GM21526 (cell line): ENCODE data around the gene KRT39.
"Not testable (repeated sequence)": the region's sequence is repeated elsewhere in the genome, so short reads cannot be mapped to it uniquely, and the experiment has no call there.

Source experiments
- ATAC-seq: cut with Tn5 transposase; IDR thresholded peaks from one replicate; pipeline ENCODE4 v1.9.1; 2021; ENCODE audit warnings: moderate library complexity; ENCODE audit not compliant: unreplicated experiment, low FRiP score

Gene KRT39

GRCh38 chr17:40944531-40944930 lies 22.2 kb downstream of the KRT39 start:
- ATAC-seq: no peak

GRCh38 chr17:40942553-40942952 lies 24.2 kb downstream of the KRT39 start:
- no peak for ATAC-seq

- ATAC-seq: no peak
These were observed 26.5 kb downstream of the KRT39 start for GRCh38 chr17:40940266-40940665.

- no peak for ATAC-seq
These were observed 27.8 kb downstream of the KRT39 start for GRCh38 chr17:40938981-40939380.

GRCh38 chr17:40937384-40937819 lies 29.3 kb downstream of the KRT39 start, which contains the start of gene KRT23:
Gene KRT23 (minus strand): TSS chr17:40937646. CDS start chr17:40936603, 1,043 bp downstream.
- no peak for ATAC-seq

GRCh38 chr17:40936976-40937375 lies 29.8 kb downstream of the KRT39 start:
- ATAC-seq: no peak

GRCh38 chr17:40936437-40936971 lies 30.2 kb downstream of the KRT39 start:
- no peak for ATAC-seq

- ATAC-seq: no peak
These were observed 31.1 kb downstream of the KRT39 start for GRCh38 chr17:40935624-40936023.

GRCh38 chr17:40932608-40933007 lies 34.1 kb downstream of the KRT39 start:
- no peak for ATAC-seq

- no peak for ATAC-seq
These were observed 35.4 kb downstream of the KRT39 start for GRCh38 chr17:40931311-40931710.

- ATAC-seq: no peak
These were observed 40.4 kb downstream of the KRT39 start for GRCh38 chr17:40926341-40926740.

GRCh38 chr17:40922239-40922638 lies 44.5 kb downstream of the KRT39 start:
- no peak for ATAC-seq

GRCh38 chr17:40921026-40921425 lies 45.7 kb downstream of the KRT39 start:
- ATAC-seq: no peak

- not testable (repeated sequence) for ATAC-seq
These were observed 49.6 kb downstream of the KRT39 start for GRCh38 chr17:40917116-40917515.

GRCh38 chr17:40916366-40916765 lies 50.4 kb downstream of the KRT39 start:
- ATAC-seq: no peak

- ATAC-seq: no peak
These were observed 51.0 kb downstream of the KRT39 start for GRCh38 chr17:40915721-40916256.

GRCh38 chr17:40915199-40915661 lies 51.5 kb downstream of the KRT39 start:
- ATAC-seq: no peak

GRCh38 chr17:40914075-40914855 lies 52.5 kb downstream of the KRT39 start:
- no peak for ATAC-seq

GRCh38 chr17:40912486-40913210 lies 54.1 kb downstream of the KRT39 start:
- ATAC-seq: no peak

GRCh38 chr17:40910441-40910841 lies 56.3 kb downstream of the KRT39 start:
- no peak for ATAC-seq

GRCh38 chr17:40909755-40910154 lies 57.0 kb downstream of the KRT39 start:
- ATAC-seq: no peak
